Measurements from ENCODE around the gene TRIOBP. TPM values are rescaled to one million over a fixed set of nuclear protein-coding genes. Genes with fewer than 3 reads are reported as not detected.

Gene TRIOBP
- total and polyA plus RNA-seq, 2 of the 4 experiments (the other 2 are of a cell fraction), result 46.4 to 69.8 TPM

DNA sequence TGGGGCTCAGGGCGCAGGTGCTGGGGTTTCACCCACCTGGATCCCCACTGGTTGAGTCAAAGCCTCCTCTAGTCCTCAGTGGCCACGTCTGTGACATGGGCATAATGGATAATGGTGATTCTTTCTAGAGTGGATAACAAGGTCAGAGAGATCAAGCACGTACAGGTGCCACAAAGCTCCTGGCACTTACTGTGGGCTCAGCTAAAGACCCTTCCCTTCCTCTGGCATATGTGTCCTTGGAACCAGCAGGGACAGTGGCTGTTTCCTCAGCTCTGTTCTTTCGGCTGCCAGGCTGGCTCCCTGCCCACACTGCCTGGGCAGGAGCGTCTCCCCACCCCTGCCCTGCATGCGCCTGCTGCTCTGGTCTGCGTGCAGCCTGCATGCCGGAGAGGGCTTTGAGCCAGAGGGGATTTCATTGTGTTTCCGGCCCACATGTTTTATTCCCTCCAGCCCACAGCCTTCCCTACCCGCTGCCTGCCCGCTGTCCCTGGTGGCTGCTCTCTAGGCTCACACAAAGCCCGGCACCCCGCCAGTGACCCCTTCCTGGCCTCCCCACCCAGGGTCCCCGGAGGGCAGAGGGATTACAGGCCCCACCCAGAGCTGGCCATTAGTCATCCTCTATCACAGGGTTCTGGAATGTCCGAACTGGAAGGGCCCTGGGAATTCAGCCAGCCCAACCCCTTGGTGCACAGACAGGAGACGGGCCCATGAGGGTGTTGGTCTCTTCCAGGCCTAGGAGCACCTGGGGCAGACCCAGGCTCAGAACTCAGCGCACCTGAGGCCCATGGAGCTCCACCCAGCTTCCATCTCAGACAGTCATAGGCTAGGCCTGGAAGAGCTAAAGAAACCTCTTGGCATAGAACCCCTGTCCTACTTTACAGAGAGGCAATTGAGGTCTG, 55.6 kb downstream of the TRIOBP start:
- Histone ChIP-seq H4K20me1 (ENCODE audit: insufficient read depth, low read length) (peaks cover 46% of the 10 kb centered on the region), H2AFZ (replicated peaks; ENCODE audit: low read length, poor library complexity) (peak overlapping the region; percentile 64), H3K14ac (replicated peaks; ENCODE audit: low read depth, low read length) (peak overlapping the region; percentile 89), H3K9me1 (ENCODE audit: insufficient read depth, low read length) (peaks cover 26% of the 10 kb centered on the region), H3K36me3 (ENCODE audit: control insufficient read depth, insufficient read depth, low read length) (peaks cover 37% of the 10 kb centered on the region), H3K9ac (ENCODE audit: low read depth, low read length) (peak overlapping the region; percentile 31), H3K4me1 (ENCODE audit: control insufficient read depth, insufficient read depth, low read length) (peaks cover 52% of the 10 kb centered on the region), H3K4ac (ENCODE audit: low read depth, low read length) (peak overlapping the region; percentile 97), H3K56ac (ENCODE audit: extremely low read depth, insufficient read depth, low read length) (peak overlapping the region; percentile 36; the same call in 1 of the 2 replicates), H3K4me3 (ENCODE audit: insufficient read depth, low read depth, low read length) (no peak overlapping the region), H2BK120ac (ENCODE audit: low read depth, low read length) (peak overlapping the region; percentile 93), H4K8ac (ENCODE audit: low read depth in 2 of 2, low read length in 2 of 2) (peak overlapping the region; percentile 83 to 84), H2AK9ac (replicated peaks; ENCODE audit: low read depth, low read length, poor library complexity) (peak overlapping the region; percentile 94), H3K9me3 (ENCODE audit: control insufficient read depth, insufficient read depth, low read length) (no peaks in the 10 kb centered on the region), H3K18ac (ENCODE audit: low read depth, low read length) (peak overlapping the region; percentile 60; the same call in 1 of the 2 replicates), H2AK5ac (ENCODE audit: low read depth, low read length) (peak overlapping the region; percentile 99), H2BK20ac (ENCODE audit: low read depth, low read length) (peak overlapping the region; percentile 86), H3K27ac (ENCODE audit: insufficient read depth, low read length) (peak overlapping the region; percentile 83), H3K79me1 (ENCODE audit: low read depth in 1 of 2, low read length in 2 of 2) (peaks cover 34 to 94% of the 10 kb centered on the region in 2 experiments; a peak in 3 of 4 replicates), H4K5ac (ENCODE audit: low read depth, low read length) (peak overlapping the region; percentile 36; the same call in 1 of the 2 replicates), H2BK5ac (ENCODE audit: low read depth, low read length, poor library complexity, severe bottlenecking) (peak overlapping the region; percentile 88), H3K4me2 (ENCODE audit: low read depth, low read length) (peak overlapping the region; percentile 58), H3K23ac (ENCODE audit: low read depth, low read length) (peak overlapping the region; percentile 90), H4K91ac (ENCODE audit: insufficient read depth, low read depth, low read length) (peak overlapping the region; percentile 97), H3K27me3 (ENCODE audit: control insufficient read depth, insufficient read depth, low read length) (no peaks in the 10 kb centered on the region), H2BK15ac (ENCODE audit: low read depth, low read length) (peak overlapping the region; percentile 97; the same call in 2 of the 3 replicates)
- ChIA-PET POLR2A (ENCODE audit: unreplicated experiment) (no interaction called here), CTCF (no interaction called here)
- intact Hi-C loops (cut with micrococcal nuclease) (loop anchor here (1.0 kb wide), 1 partner anchor 129 kb away; no protein-coding TSS in a partner anchor), dilution Hi-C loops (cut with HindIII; ENCODE audit: low sequenced_read_pairs, unreplicated experiment) (no loop called here), in situ Hi-C loops (cut with MboI; ENCODE audit: low sequenced_read_pairs) (no loop called here)
- 30% methylated on average over 5 of the region's 17 CpGs; no CpG with 5 or more reads in 1 of the 2 experiments for WGBS, 2 experiments (ENCODE audit: extremely low coverage in 2 of 2, insufficient read length in 1 of 2)
- peak; percentile 83 for ATAC-seq (ENCODE audit: low read depth)
- BruUV-seq (replicated peaks), result no TSS peak
- peak; percentile 15; the same call in 1 of the 2 replicates for TF ChIP-seq CTCF (conservative IDR thresholded peaks at IDR 0.05; ENCODE audit: low read depth, low read length)
- TF ChIP-seq FOS (IDR thresholded peaks at IDR 0.05; ENCODE audit: low read depth, low read length), result peak; percentile 40; the same call in 1 of the 2 replicates
- peak; percentile 77; the same call in 1 of the 2 replicates for TF ChIP-seq MXI1 (IDR thresholded peaks at IDR 0.05; ENCODE audit: borderline replicate concordance, low read depth, low read length)
- TF ChIP-seq BHLHE40 (IDR thresholded peaks at IDR 0.05; ENCODE audit: low read depth, low read length), result 0 out of 2 replicates have a peak, but pooled peaks have one; percentile 2
- peak; percentile 18; the same call in 1 of the 2 replicates for TF ChIP-seq RAD21 (IDR thresholded peaks at IDR 0.05; ENCODE audit: low read length)
- no peak for TF ChIP-seq ELK1 (IDR thresholded peaks at IDR 0.05; ENCODE audit: borderline replicate concordance, low read depth, low read length)
- TF ChIP-seq POLR2A (IDR thresholded peaks at IDR 0.05; ENCODE audit: low read depth, low read length), result no peak
- TF ChIP-seq MAFK (IDR thresholded peaks at IDR 0.05; ENCODE audit: low read depth, low read length), result no peak
- no peak for TF ChIP-seq CHD1 (IDR thresholded peaks at IDR 0.05; ENCODE audit: low read depth, low read length)
- 0 out of 2 replicates have a peak, but pooled peaks have one; percentile 2 for TF ChIP-seq NFE2L2 (IDR thresholded peaks at IDR 0.05; ENCODE audit: low read depth, low read length)
- no peak for TF ChIP-seq SMC3 (IDR thresholded peaks at IDR 0.05; ENCODE audit: low read depth, low read length)
- DNase-seq, result peak; percentile 85

Data from IMR-90 (cell line).